GM18909 (cell line): Measurements from ENCODE around the gene CACNA1C.

Experiments used
- ATAC-seq: cut with Tn5 transposase; IDR thresholded peaks from one replicate; pipeline ENCODE4 v1.9.1; 2021; ENCODE audit warnings: mild to moderate bottlenecking; ENCODE audit not compliant: unreplicated experiment, poor library complexity

Gene CACNA1C

GRCh38 chr12:2034633-2035430, 18.0 kb upstream of the CACNA1C start:
- peak; percentile 79 for ATAC-seq

GRCh38 chr12:2035431-2036055, 17.2 kb upstream of the CACNA1C start:
- no peak for ATAC-seq

- no peak for ATAC-seq
Measured at GRCh38 chr12:2039034-2039433, 13.8 kb upstream of the CACNA1C start.

GRCh38 chr12:2043054-2043453, 9.7 kb upstream of the CACNA1C start:
- ATAC-seq = no peak

- no peak for ATAC-seq
Measured at GRCh38 chr12:2044165-2044564, 8.6 kb upstream of the CACNA1C start.

- ATAC-seq = no peak
Measured at GRCh38 chr12:2046957-2047356, 5.8 kb upstream of the CACNA1C start.

- ATAC-seq = no peak
Measured at GRCh38 chr12:2047752-2048151, 5.0 kb upstream of the CACNA1C start.

- ATAC-seq = no peak
Measured at GRCh38 chr12:2049604-2050540, 2.9 kb upstream of the CACNA1C start.

GRCh38 chr12:2051700-2052621, 826 bp upstream of the CACNA1C start:
- no peak for ATAC-seq

- no peak for ATAC-seq
Measured at GRCh38 chr12:2053691-2054090, 904 bp downstream of the CACNA1C start.

- ATAC-seq = no peak
Measured at GRCh38 chr12:2054091-2055018, 1.6 kb downstream of the CACNA1C start.

- ATAC-seq = no peak
Measured at GRCh38 chr12:2057041-2057794, 4.4 kb downstream of the CACNA1C start.

- ATAC-seq = no peak
Measured at GRCh38 chr12:2057795-2058408, 5.1 kb downstream of the CACNA1C start.

GRCh38 chr12:2058837-2059236, 6.0 kb downstream of the CACNA1C start:
- no peak for ATAC-seq

- no peak for ATAC-seq
Measured at GRCh38 chr12:2061402-2061801, 8.6 kb downstream of the CACNA1C start.

- no peak for ATAC-seq
Measured at GRCh38 chr12:2064071-2064507, 11.3 kb downstream of the CACNA1C start.

GRCh38 chr12:2068653-2069052, 15.9 kb downstream of the CACNA1C start:
- no peak for ATAC-seq
